Activated naive CD4-positive, alpha-beta T cell treated with anti-CD3 and anti-CD28 coated beads, Interleukin-2, amount 10 ng/mL, durations not matched to agents 7 days and 5 days (primary cell): ENCODE data around the gene P2RY8.
A peak's percentile ranks its signal among the peaks of the same experiment; 100 is the strongest.

Source experiments
- CTCF ChIA-PET: fragments of 350-600 bp; sonication (Branson Sonifier 250); formaldehyde crosslinking; loops from one replicate; lab custom pipeline; 2021; ENCODE audit warnings: antibody characterized with exemption; lab: Charles Lee
- DNase-seq: peaks from one replicate; pipeline ENCODE4 v3.0.0-alpha.2; 2020
- H3K27ac Mint-ChIP-seq: one replicate; pipeline ENCODE4 v1.8.0; 2021; ENCODE audit warnings: mild to moderate bottlenecking, moderate library complexity, mixed read lengths
- H3K27me3 Mint-ChIP-seq: one replicate; pipeline ENCODE4 v1.8.0; 2021; ENCODE audit warnings: mild to moderate bottlenecking, mixed read lengths
- H3K36me3 Mint-ChIP-seq: one replicate; pipeline ENCODE4 v1.8.0; 2021; ENCODE audit warnings: mixed read lengths
- H3K4me1 Mint-ChIP-seq: one replicate; pipeline ENCODE4 v1.8.0; 2021; ENCODE audit warnings: mixed read lengths
- H3K4me3 Mint-ChIP-seq: one replicate; pipeline ENCODE4 v1.8.0; 2021; ENCODE audit warnings: mild to moderate bottlenecking, moderate library complexity, mixed read lengths
- H3K9me3 Mint-ChIP-seq: one replicate; pipeline ENCODE4 v1.8.0; 2021; ENCODE audit warnings: mixed read lengths

Gene P2RY8

GRCh38 chrX:1516596-1517104, 20.3 kb downstream of the P2RY8 start:
- CTCF ChIA-PET, result no interaction called here
- Mint-ChIP-seq H3K4me3 (no peak overlapping the region), H3K36me3 (peaks cover 77% of the 10 kb centered on the region), H3K27me3 (no peaks in the 10 kb centered on the region), H3K27ac (peak overlapping the region; percentile 29), H3K9me3 (peaks cover 30% of the 10 kb centered on the region), H3K4me1 (peaks cover 53% of the 10 kb centered on the region)
- no peak for DNase-seq

DNA sequence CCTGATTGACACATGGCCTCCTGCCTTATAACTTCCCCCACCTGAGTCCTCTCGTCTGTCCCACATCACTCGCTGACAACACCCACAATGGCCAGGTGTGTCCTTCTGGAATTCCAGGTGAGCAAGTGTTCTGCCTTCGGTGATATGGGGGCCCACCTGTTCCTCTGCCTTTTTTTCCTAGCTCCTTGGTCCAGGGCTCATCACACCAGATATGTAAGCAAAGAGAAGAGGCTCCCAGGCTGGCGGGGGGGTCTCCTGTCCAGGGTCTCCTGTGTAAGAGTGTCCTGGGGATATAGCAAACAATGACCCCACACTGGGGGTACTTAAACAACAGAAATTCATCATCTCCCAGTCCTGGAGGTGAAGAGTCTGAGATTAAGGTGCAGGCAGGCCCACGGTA, 25.2 kb downstream of the P2RY8 start:
- no peak overlapping the region for H3K4me3 Mint-ChIP-seq
- CTCF ChIA-PET, result no interaction called here
- H3K36me3 Mint-ChIP-seq, result peaks cover 50% of the 10 kb centered on the region
- H3K9me3 Mint-ChIP-seq, result peaks cover 14% of the 10 kb centered on the region
- no peak for DNase-seq
- H3K27me3 Mint-ChIP-seq, result no peaks in the 10 kb centered on the region
- no peak overlapping the region for H3K27ac Mint-ChIP-seq
- H3K4me1 Mint-ChIP-seq, result peaks cover 16% of the 10 kb centered on the region

DNA sequence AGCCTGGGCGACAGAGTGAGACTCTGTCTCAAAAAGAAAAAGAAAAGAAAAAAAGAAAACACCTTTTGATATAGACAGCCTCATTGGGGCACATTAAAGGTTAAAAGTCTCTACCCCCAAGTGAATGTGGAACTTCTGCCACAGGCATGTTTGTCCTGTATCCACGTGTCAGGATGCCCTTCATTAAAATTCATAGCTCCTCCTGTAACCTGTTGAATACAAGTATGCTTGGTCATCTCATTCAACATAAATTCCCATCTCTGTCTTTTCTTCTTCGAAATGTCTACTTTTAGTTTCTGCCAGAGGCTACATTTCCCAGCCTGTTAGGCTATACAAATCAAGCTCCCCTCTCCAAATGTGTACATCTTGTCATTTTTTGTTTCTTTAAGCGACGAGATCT, 25.8 kb downstream of the P2RY8 start:
- DNase-seq, result no peak
- Mint-ChIP-seq H3K27ac (no peak overlapping the region), H3K4me3 (no peak overlapping the region), H3K27me3 (no peaks in the 10 kb centered on the region), H3K4me1 (peaks cover 13% of the 10 kb centered on the region), H3K9me3 (peaks cover 14% of the 10 kb centered on the region), H3K36me3 (peaks cover 48% of the 10 kb centered on the region)
- CTCF ChIA-PET, result no interaction called here

DNA sequence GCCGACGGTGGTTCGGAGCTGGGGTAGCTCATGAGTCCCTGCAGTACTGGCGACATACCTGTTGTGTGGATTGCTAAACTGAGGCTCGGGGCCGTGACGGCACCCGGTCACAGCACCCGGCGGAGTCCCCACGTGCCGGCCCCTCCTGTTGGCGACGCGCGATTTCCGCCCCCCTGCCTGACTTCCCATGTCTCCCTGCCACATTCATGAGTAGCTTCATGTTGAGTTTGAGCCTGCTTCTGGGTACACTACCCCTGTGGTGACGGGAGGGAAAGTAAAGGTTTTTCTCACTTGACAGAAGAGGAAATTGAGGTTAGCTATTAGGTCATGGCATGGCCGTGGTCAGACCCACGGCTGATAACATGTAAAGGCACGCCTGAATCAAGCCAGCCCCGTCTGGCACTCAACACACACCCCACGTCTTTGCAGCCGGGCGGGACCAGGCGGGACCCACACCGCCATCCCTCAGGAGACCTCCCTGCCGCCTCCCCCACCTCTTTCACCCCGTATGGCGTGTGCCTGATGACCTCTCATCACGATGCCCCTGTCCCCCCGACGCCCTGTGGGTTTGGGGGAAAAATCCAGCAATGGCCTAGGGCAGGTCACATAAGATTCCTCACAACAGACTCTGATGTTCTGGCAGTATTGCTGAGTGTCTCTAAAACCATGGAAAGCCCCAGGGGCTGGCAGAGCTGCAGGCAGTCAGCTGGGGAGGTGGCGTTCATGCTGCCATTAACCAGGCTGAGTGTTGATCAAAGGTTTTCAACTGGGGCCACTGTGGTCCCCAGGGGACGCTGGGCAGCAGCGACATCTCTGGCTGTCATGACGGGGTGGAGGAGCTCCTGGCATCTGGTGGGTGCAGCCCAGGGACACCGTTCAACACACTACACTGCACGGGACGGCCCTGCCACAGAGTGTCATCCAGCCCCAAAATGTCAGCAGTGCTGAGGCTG, 29.2 kb downstream of the P2RY8 start:
- CTCF ChIA-PET, result no interaction called here
- peaks cover 41% of the 10 kb centered on the region for H3K36me3 Mint-ChIP-seq
- H3K4me3 Mint-ChIP-seq, result no peak overlapping the region
- peaks cover 29% of the 10 kb centered on the region for H3K4me1 Mint-ChIP-seq
- no peak for DNase-seq
- H3K27me3 Mint-ChIP-seq, result no peaks in the 10 kb centered on the region
- peaks cover under 1% of the 10 kb centered on the region for H3K9me3 Mint-ChIP-seq
- peak overlapping the region; percentile 71 for H3K27ac Mint-ChIP-seq

GRCh38 chrX:1506916-1507315, 30.1 kb downstream of the P2RY8 start:
- no peak for DNase-seq
- Mint-ChIP-seq H3K27ac (no peak overlapping the region), H3K9me3 (no peaks in the 10 kb centered on the region), H3K27me3 (no peaks in the 10 kb centered on the region), H3K4me3 (no peak overlapping the region), H3K36me3 (peaks cover 43% of the 10 kb centered on the region), H3K4me1 (peaks cover 38% of the 10 kb centered on the region)
- CTCF ChIA-PET, result no interaction called here

GRCh38 chrX:1502853-1503252, 34.1 kb downstream of the P2RY8 start:
- DNase-seq, result no peak
- Mint-ChIP-seq H3K4me1 (peaks cover 46% of the 10 kb centered on the region), H3K4me3 (no peak overlapping the region), H3K27ac (peak overlapping the region; percentile 64), H3K36me3 (peaks cover 42% of the 10 kb centered on the region), H3K9me3 (no peaks in the 10 kb centered on the region), H3K27me3 (no peaks in the 10 kb centered on the region)
- CTCF ChIA-PET, result no interaction called here

- CTCF ChIA-PET, result no interaction called here
- no peak overlapping the region for H3K4me3 Mint-ChIP-seq
- H3K27me3 Mint-ChIP-seq, result no peaks in the 10 kb centered on the region
- peaks cover 45% of the 10 kb centered on the region for H3K36me3 Mint-ChIP-seq
- H3K27ac Mint-ChIP-seq, result peak overlapping the region; percentile 64
- H3K4me1 Mint-ChIP-seq, result peaks cover 48% of the 10 kb centered on the region
- no peak for DNase-seq
- no peaks in the 10 kb centered on the region for H3K9me3 Mint-ChIP-seq
Observed at GRCh38 chrX:1502241-1502640, 34.7 kb downstream of the P2RY8 start.

- peak overlapping the region; percentile 36 for H3K4me3 Mint-ChIP-seq
- peak; percentile 66 for DNase-seq
- peaks cover 41% of the 10 kb centered on the region for H3K36me3 Mint-ChIP-seq
Observed at GRCh38 chrX:1500701-1501624, 36.0 kb downstream of the P2RY8 start.

DNA sequence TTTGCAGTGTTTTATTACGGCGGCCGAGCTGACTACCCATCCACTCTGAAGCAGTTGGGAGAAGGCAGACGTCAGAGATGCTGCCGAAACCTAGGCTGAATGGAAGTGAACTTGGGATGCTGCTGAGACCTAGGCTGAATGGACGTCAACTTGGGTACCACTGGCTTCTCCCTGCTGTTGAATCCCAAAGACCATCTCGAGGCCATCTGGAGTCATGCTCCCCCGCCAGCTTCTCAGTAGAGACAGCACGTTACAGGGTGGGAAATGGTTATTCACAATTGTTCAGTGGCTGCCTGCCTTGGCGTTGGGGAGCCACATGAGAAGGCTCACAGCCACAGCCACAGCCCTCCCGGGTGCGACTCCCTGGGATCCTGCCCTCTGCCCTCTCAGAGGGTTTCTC, 40.9 kb downstream of the P2RY8 start:
- H3K4me3 Mint-ChIP-seq, result no peak overlapping the region
- no peak for DNase-seq
- CTCF ChIA-PET, result no interaction called here
- peaks cover 40% of the 10 kb centered on the region for H3K36me3 Mint-ChIP-seq
- peaks cover 53% of the 10 kb centered on the region for H3K4me1 Mint-ChIP-seq
- H3K9me3 Mint-ChIP-seq, result peaks cover 7% of the 10 kb centered on the region
- H3K27me3 Mint-ChIP-seq, result peaks cover 3% of the 10 kb centered on the region
- no peak overlapping the region for H3K27ac Mint-ChIP-seq

More at GRCh38 chrX:1500701-1501624, 36.0 kb downstream of the P2RY8 start:
- CTCF ChIA-PET, result no interaction called here
- no peaks in the 10 kb centered on the region for H3K9me3 Mint-ChIP-seq
- peaks cover 44% of the 10 kb centered on the region for H3K4me1 Mint-ChIP-seq
- H3K27ac Mint-ChIP-seq, result peak overlapping the region; percentile 43
- no peaks in the 10 kb centered on the region for H3K27me3 Mint-ChIP-seq

DNA sequence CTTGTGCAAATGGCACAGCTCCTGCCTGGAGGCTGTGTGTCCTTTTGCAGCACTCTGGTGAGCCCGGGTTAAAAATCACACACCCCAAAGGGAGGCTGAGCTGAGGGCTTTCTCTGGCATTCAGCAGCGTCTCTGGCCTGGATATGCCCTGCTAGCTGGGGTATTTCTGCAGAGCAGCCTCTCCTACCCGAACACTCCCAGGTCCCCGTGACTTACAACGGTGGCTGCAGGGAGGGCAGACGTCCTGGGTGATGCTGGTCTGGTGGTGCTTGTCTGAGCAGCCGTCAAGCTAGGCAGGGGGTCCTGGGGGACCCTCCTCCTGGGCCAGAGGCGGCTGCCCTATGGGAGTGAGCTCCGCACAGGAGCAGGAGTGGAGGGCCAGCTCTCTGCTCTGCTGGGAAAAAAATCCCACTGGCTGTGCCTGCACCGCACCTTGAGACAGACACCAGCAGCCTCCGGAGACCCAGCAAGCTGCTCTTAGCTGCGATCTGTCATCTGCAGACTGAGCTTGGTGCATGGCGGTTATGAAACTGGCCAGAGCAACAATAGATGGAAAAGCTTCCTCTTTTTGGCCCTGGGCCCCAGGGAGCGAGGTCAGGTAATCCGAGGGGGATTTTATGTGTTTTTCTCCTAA, 43.0 kb downstream of the P2RY8 start:
- H3K4me3 Mint-ChIP-seq, result no peak overlapping the region
- H3K9me3 Mint-ChIP-seq, result peaks cover 7% of the 10 kb centered on the region
- peak overlapping the region; percentile 84 for H3K27ac Mint-ChIP-seq
- DNase-seq, result peak; percentile 25
- peaks cover 47% of the 10 kb centered on the region for H3K4me1 Mint-ChIP-seq
- H3K27me3 Mint-ChIP-seq, result peaks cover 3% of the 10 kb centered on the region
- peaks cover 46% of the 10 kb centered on the region for H3K36me3 Mint-ChIP-seq
- CTCF ChIA-PET, result no interaction called here

GRCh38 chrX:1493412-1493811, 43.6 kb downstream of the P2RY8 start:
- peaks cover 3% of the 10 kb centered on the region for H3K27me3 Mint-ChIP-seq
- DNase-seq, result no peak
- peaks cover 51% of the 10 kb centered on the region for H3K4me1 Mint-ChIP-seq
- H3K9me3 Mint-ChIP-seq, result peaks cover 7% of the 10 kb centered on the region
- H3K4me3 Mint-ChIP-seq, result no peak overlapping the region
- peak overlapping the region; percentile 84 for H3K27ac Mint-ChIP-seq
- CTCF ChIA-PET, result no interaction called here
- H3K36me3 Mint-ChIP-seq, result peaks cover 50% of the 10 kb centered on the region

GRCh38 chrX:1492421-1493012, 44.5 kb downstream of the P2RY8 start:
- CTCF ChIA-PET, result no interaction called here
- peaks cover 51% of the 10 kb centered on the region for H3K4me1 Mint-ChIP-seq
- peak; percentile 24 for DNase-seq
- H3K9me3 Mint-ChIP-seq, result peaks cover 7% of the 10 kb centered on the region
- H3K36me3 Mint-ChIP-seq, result peaks cover 52% of the 10 kb centered on the region
- peaks cover 3% of the 10 kb centered on the region for H3K27me3 Mint-ChIP-seq
- H3K4me3 Mint-ChIP-seq, result no peak overlapping the region
- peak overlapping the region; percentile 83 for H3K27ac Mint-ChIP-seq

GRCh38 chrX:1491851-1492349, 45.1 kb downstream of the P2RY8 start:
- H3K27ac Mint-ChIP-seq, result peak overlapping the region; percentile 83
- H3K27me3 Mint-ChIP-seq, result peaks cover 3% of the 10 kb centered on the region
- peaks cover 58% of the 10 kb centered on the region for H3K36me3 Mint-ChIP-seq
- H3K9me3 Mint-ChIP-seq, result peaks cover 7% of the 10 kb centered on the region
- CTCF ChIA-PET, result no interaction called here
- no peak overlapping the region for H3K4me3 Mint-ChIP-seq
- peak; percentile 77 for DNase-seq
- H3K4me1 Mint-ChIP-seq, result peaks cover 54% of the 10 kb centered on the region
